D721Med (cell line): Measurements from ENCODE around the gene HAUS7.

ENCODE experiments used
- DNase-seq: peaks from one replicate; pipeline ENCODE4 v3.0.0; 2011; ENCODE audit warnings: low spot score; ENCODE audit not compliant: insufficient read length
- FAIRE-seq: peaks from 2 replicates; lab custom pipeline; 2011; peaks lifted over from hg19 to GRCh38; lab: Jason Lieb, UNC
- TF ChIP-seq, protein P1 (sequence below): IDR thresholded peaks from 2 replicates; pipeline ENCODE4 v1.5.1; 2012; ENCODE audit warnings: mild to moderate bottlenecking, control low read depth; ENCODE audit not compliant: insufficient read depth; ENCODE audit errors: missing control alignments

The HAUS7 gene

DNA sequence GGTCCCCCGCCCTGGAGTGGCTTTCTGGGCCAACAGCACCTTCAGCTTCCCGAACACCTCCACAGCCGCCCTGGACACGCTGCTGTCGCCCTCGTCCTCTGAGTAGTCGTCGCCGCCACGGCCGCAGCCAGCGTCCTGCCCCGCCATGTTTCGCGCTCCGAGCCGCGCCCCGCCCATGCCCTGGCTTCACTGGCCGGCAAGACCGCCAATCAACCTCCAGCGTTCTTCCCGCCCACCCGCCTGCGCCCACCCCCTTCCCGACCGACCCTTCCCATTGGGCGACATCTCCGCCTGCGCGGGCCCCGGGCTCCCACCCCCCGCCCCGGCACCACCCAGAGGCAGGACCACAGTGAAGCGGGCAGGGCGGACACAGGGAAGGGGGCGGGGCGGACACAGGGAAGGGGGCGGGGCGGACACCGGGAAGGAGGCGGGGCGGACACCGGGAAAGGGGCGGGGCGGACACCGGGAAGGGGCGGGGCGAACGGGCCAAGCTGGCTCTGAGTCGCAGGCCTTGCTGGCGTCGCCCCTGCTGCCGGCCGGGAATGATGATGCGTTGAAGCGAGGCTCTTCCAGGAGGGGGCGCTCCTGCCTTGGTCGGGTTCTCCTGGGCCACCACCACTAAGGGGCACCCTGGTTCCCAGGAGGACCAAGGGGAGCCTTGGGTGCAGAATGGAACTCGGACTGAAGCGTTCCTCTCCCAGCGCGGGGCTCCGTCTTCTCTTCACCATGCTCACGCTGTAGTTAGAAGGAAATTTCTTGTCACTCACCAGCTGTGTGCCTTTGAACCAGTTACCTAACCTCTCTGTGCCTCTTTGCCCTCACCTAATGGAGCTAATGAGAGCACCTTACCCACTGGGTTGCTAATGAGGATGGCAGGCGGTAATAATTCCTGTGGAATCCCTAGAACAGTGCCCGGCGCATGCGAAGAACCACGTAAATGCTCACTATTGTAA lies at the start of gene HAUS7:
TSS of gene HAUS7 (minus strand) at position 166 of the 953 bp plus-strand sequence. CDS start at position 147, 19 bp downstream.
- TF ChIP-seq, protein P1, sequence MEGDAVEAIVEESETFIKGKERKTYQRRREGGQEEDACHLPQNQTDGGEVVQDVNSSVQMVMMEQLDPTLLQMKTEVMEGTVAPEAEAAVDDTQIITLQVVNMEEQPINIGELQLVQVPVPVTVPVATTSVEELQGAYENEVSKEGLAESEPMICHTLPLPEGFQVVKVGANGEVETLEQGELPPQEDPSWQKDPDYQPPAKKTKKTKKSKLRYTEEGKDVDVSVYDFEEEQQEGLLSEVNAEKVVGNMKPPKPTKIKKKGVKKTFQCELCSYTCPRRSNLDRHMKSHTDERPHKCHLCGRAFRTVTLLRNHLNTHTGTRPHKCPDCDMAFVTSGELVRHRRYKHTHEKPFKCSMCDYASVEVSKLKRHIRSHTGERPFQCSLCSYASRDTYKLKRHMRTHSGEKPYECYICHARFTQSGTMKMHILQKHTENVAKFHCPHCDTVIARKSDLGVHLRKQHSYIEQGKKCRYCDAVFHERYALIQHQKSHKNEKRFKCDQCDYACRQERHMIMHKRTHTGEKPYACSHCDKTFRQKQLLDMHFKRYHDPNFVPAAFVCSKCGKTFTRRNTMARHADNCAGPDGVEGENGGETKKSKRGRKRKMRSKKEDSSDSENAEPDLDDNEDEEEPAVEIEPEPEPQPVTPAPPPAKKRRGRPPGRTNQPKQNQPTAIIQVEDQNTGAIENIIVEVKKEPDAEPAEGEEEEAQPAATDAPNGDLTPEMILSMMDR, result peak; percentile 62
- FAIRE-seq, result no peak
- DNase-seq, result peak; percentile 77

DNA sequence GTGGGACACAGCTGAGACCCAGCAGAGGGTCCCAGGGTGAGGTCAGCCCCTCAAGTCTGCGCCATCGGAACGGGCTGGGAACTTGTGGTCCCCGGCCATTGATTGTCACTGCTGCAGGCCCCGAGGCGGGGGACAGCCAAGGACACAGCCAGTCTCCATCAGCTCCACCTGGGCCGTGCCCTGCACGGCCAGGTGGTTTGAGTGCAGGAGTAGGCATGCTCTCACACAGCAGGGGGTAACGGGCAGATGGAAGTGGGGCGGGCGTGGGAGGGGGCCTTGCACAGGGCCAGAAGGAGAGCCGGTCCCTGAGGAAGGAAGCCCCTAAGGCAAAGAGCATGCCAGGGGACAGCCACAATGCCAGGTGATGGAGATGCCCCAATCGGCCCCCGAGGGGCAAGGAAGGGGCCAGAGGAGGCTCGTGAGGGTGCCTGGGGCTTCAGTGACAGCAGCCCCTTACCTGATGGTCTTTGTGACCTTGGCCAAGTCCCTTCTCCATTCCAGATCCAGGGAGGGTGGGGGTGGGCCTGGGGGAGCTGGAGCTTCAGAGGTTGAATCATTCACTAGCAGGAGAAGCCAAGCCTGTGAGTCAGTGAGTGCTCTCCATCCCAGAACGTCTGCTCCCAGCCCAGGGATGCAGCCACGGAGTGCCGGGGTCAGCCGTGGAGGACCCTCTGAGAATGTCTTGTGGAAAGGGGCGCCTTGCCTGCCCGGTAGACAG lies 49.4 kb upstream of the HAUS7 start:
- DNase-seq (no peak), FAIRE-seq (no peak)
- TF ChIP-seq, protein P1, result no peak

DNA sequence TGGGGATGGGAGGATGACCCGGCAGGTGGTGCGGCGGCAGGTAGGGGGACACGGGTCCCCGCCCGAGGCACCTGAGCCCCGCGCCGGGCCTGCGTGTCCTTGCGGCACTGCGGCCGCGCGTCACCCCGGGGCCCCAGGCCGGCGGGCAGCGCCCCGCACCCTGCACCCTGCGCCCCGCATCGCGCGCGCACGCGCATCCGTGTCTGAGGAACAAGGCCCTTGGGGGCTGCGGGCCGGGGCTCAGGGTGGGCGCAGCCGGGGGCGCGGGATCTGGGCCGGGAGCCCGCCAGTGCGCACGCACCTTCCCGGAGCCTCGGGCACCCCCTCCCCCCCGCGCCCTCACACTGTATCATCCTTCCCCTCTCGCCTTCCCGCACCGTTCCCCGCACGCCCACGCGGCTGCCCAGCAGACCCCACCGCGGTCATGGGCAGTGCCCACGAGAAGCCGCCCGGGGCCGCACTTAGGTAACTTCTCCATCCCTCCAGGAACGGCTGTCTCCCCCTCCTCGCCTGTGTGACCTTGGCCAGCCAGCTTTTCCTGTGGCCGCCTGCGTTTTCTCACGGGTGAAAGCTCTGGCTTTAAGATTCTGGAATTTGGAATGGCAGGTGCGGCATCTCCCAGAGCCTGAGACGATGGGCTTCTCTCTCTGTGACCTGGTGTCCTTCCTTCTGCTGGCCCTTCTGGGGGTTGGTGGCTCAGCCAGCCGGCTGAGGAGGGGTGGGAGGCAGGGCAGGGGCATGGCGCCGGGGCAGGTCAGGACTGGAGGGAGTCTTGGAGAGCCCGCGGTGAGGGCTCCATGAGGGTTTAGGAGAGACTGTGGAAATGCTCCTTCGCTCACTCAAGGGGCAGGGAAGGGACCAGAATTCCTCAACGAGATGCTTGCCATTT lies 47.8 kb upstream of the HAUS7 start:
- no peak for DNase-seq

DNA sequence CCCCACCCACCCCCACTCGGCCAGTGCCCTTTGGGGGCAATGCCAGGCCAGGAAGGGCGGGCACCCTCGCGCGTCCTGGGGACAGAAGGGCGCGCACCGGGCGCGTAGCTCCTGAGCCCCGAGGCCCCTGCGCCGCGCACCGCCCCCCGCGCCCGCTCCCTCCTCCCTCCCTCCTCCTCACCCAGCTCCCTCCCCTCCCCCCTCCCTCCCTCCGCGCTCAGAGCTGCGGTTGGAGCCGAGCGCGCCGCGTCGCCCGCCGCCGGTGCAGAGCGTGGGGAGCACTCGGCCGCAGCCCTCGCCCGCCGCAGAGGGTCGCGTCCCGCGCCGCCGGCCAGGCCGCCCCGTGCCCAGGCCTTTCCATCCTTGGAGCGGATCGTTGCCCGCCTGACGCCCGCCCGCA lies 47.0 kb upstream of the HAUS7 start, which contains the start of gene ATP2B3:
TSS of gene ATP2B3 (plus strand) at position 220 of the 400 bp plus-strand sequence. CDS start 18,606 bp downstream, outside the sequence.
- peak; percentile 60 for DNase-seq
- TF ChIP-seq, protein P1, result no peak

More for the DNA sequence above, 47.8 kb upstream of the HAUS7 start:
- TF ChIP-seq, protein P1, result no peak
- no peak for FAIRE-seq

DNA sequence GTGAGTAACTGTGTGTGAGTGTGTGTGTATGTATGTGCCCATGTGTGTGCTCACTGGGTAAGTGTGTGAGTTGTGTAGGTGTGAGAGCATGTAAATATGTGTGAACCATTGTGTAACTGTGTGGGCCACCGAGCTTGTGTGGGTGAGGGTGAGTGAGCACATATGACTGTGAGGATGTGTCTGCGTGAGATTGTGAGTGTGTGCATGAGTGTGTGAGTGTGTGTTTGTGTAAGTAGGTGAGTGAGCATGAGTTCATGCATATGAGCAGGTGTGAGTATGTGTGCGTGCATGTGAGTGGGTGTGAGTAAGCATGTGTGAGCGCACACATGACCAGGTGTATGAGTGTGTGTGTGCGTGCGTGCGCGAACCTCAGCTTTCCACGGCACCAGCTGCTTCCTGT lies 45.7 kb upstream of the HAUS7 start:
- FAIRE-seq, result no peak
- TF ChIP-seq, protein P1, result no peak
- DNase-seq, result no peak

More for the DNA sequence above, 47.0 kb upstream of the HAUS7 start, which contains the start of gene ATP2B3:
- no peak for FAIRE-seq

DNA sequence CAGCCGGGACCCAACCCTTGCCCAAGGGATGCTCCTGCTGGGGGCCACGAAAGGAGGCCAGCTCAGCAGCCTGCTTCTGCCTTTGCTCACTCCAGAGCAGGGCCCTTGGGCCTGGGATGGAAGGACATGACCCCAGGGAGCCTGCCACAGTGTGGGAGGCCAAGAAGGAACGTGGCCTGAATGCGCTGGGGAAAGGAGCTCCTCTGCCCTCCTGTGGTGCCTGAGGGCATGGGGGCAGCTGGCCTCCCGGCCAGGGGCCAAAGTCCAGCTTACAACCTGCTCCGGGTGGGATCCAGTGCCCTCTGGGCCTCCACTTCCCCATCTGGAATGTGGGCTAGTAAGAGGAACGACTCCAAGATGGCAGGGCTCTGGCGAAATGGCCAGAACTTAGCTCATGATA lies 45.1 kb upstream of the HAUS7 start:
- FAIRE-seq (no peak), DNase-seq (no peak)
- TF ChIP-seq, protein P1, result no peak
